HG02763 (cell line): ENCODE measurements around the gene PNMA8B.
"Not testable (repeated sequence)": the region's sequence is repeated elsewhere in the genome, so short reads cannot be mapped to it uniquely, and the experiment has no call there.

Experiments used
- ATAC-seq: cut with Tn5 transposase; IDR thresholded peaks from one replicate; pipeline ENCODE4 v1.9.1; 2021; ENCODE audit warnings: mild to moderate bottlenecking, moderate library complexity; ENCODE audit not compliant: unreplicated experiment

Gene PNMA8B

GRCh38 chr19:46514589-46515289, 19.1 kb upstream of the PNMA8B start:
- no peak for ATAC-seq

DNA sequence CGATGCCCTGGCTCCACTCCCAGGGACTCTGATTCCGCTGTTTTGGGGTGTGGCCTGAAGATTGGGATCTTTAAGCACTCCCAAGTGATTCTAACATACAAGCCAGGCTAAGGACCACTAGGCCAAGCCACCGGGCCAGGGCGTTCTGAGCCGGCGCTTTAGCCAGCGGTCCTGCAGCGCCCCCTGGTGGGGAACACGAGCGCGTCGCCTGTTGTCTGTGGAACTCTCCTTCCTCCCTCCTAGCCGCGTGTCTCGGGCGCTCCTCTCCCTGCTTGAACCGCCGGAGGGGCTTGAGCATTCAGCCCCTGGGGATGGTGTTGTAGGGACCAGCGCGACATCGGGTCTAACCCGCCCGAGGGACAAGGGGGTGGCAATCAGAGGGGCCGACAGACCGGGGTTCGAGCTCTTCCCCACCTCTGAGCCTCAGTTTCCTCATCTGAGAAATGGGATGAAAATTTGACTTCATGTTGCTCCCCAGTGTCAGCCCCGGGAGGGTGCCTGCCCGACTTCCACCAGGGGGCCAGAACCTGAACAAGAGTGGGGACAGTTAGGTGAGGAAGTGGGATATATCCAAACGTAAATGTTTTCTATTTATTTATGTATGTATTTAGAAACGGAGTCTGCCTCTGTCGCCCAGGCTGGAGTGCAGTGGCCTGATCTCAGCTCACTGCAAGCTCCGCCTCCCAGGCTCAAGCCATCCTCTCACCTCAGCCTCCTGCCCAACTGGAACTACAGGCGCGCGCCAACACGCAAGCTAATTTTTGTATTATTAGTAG, 18.0 kb upstream of the PNMA8B start:
- no peak for ATAC-seq

GRCh38 chr19:46511237-46511636, 15.6 kb upstream of the PNMA8B start:
- ATAC-seq: no peak

DNA sequence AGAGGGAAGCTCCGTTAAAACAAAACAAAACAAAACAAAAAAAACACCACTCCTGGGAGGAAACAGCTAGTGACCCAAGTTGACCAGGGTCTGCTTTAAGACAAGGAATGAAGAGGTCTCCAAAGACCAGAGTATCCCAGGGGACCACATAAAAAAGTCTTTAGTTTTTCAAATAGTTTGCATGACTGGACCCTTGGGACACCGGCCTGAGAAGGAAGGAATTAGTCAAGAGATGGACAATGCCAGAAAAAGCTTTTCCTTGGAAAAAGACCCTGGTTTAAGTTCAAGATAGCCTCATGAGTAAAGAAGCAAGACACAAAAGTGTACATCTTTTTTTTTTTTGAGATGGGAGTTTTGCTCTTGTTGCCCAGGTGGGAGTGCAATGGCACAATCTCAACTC, 12.5 kb upstream of the PNMA8B start:
- no peak for ATAC-seq

DNA sequence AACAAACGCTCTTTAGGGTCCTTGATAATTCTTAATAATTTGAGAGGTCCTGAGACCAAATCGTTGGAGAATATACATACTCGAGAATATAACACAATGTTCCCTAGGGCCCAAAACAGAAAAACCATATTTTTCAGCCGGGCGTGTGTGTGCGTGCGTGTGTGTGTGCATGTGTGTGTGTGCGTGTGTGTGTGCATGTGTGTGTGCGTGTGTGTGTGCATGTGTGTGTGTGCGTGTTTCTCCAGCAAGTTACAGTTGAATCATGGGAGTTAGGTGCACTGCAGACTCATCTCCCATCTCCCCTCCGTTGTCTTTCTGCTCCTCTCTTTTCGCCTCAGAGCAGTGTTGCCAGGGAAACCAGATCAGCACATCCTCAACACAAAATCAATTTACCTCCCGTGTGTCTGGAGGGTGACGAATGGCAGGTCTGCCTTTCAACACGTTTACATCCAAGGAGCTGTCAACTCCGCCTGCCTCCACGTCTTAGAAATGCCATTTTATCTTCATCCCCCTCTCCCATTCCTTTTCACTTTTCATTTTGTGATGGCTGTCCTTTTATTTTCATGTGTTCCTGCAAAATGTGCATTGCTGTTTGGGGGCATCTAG, 8.3 kb upstream of the PNMA8B start:
- ATAC-seq: no peak

DNA sequence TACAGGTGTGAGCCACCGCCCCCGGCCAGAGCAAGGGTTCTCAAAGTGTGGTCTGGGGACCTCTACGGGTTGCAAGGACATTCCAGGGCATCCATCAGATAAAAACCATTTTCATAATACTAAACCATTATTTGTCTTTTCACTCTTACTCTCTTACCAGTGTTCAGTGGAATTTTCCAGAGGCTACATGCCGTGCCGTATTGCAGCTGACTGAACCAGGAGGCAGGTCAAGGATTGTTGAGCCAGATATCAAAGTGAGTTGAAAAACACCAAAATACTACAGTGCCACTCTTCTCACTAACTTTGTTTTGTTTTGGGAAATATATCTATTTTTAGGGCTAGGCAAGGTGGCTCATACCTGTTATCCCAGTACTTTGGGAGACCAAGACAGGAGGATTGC, 7.2 kb upstream of the PNMA8B start:
- no peak for ATAC-seq

GRCh38 chr19:46499692-46500091, 4.0 kb upstream of the PNMA8B start:
- ATAC-seq: no peak

DNA sequence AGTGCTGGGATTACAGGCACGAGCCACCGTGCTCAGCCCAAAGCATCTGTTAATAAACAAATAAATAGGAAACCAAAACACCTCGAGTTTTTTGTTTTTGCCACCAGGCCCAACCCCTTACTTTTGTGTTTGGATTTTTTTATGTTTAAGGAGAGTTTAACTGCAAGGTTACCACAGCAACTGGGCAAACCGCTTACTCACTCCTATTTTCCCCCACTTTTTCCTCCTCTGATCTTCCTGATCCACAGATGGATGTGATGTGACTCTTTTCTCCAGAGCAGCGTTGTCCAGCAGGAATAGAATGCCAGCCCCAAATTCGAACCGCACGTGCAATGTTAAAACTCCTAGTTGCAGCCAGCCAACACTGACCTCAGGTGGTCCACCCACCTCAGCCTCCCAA, 2.1 kb upstream of the PNMA8B start:
- no peak for ATAC-seq

DNA sequence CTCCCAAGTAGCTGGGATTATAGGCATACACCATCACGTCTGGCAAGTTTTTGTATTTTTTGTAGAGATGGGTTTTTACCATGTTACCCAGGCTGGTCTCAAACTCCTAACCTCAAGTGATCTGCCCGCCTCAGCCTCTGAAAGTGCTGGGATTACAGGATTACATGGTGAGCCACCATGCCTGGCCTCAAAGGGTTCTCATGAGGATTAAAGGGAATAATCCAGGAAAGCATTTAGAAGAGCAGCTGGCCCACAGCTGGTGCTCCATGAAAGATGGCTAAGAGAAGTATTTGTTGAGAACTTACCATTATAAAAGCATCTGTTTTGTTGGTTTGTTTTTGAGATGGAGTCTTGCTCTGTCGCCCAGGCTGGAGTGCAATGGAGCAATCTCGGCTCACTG, 1.2 kb upstream of the PNMA8B start:
- not testable (repeated sequence) for ATAC-seq

DNA sequence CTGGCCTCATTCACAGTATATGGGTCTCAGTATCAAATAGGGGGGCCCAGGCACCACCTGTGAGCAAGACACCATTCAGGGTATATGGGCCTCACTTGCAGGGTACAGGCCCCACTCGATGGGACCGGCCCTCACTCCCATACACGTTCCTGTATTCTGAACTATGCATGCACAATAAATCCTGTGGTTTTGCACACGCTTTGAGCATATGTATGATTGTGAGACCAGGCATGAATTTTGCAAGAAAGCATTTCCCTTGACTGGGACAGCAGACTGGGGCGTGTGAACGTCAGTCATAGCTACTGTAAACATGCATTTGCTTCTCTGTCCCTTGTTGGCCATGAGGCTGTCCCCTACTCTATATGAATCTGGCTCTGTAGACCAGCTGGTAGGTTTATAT, 637 bp upstream of the PNMA8B start:
- ATAC-seq: no peak

DNA sequence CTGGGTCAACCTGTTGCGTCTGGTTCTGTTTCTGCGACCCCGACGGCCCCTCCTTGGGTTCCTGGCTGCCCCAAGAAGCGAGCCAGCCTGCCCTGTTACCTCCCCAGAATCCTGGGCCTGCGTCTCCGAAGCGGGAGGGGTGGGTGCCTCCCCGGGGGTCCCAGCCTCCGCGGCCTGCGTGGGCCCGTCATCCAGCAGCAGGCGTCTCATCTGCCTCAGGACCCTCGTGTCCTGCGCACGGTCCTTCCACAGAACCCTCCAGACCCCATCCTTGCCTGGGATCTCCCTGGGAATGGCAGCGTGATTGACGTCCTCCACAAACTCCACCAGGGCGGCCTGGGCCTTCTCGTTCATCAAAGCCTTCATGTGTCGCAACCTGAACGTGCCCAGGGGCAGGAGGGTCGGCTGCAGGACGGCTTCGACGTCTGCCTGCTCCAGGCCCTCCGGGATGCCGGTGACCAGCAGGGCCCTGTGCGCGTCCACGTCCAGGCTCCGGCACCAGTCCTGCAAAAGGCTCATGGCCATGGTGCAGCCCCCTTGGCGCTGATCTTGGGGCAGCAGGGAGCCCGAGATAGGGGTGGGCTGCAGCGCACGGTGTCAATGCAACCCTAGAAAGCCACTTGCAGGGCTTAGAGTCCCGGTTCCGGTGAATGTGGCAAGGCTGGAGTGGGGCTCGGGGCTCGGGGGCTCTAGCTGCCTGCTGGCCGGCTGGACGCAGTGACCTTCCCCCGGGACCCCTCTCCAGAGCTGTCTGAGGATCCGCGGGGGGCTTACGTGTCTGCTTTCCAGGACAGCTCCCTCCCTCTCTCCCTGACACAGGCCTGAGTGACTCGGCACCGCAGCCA, 504 bp downstream of the PNMA8B start:
- no peak for ATAC-seq

DNA sequence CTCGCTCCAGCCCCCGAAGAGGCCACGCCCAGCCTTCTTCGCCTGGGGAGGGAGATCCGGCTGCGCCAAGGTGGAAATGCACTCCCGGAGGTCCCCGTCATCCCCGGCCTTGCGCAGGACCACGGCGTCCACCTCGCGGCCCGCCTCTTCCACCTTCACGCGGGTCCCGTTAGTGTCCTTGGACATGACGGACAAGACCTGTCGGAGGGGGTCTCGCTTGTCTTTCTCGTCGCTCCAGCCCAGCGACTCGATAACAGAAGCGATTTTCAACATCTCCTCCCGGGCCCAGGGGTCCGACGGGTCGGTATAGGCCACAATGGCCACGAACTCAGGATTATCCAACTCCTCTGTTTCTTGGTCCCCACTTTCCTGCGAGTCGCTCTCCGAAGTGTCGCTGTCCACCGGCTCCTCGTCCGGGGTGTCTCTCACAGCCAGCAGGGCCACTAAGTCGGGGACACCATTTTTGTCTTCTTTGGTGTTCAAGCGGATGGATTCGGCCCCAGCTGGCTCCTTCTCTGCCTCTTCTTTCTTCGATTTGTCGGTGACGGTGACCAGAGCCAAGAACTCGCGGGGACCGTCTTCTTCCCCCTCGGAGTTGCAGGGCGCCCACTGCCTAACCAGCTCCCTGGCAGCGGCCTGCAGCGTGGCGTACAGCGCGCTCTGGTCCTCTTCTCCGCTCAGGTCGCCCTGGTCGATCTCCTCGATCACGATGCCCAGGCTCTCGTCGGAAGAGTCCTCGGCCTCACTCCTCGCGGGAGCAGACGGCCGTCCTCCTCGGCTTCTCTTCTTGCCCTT, 1.3 kb downstream of the PNMA8B start:
- ATAC-seq: no peak

DNA sequence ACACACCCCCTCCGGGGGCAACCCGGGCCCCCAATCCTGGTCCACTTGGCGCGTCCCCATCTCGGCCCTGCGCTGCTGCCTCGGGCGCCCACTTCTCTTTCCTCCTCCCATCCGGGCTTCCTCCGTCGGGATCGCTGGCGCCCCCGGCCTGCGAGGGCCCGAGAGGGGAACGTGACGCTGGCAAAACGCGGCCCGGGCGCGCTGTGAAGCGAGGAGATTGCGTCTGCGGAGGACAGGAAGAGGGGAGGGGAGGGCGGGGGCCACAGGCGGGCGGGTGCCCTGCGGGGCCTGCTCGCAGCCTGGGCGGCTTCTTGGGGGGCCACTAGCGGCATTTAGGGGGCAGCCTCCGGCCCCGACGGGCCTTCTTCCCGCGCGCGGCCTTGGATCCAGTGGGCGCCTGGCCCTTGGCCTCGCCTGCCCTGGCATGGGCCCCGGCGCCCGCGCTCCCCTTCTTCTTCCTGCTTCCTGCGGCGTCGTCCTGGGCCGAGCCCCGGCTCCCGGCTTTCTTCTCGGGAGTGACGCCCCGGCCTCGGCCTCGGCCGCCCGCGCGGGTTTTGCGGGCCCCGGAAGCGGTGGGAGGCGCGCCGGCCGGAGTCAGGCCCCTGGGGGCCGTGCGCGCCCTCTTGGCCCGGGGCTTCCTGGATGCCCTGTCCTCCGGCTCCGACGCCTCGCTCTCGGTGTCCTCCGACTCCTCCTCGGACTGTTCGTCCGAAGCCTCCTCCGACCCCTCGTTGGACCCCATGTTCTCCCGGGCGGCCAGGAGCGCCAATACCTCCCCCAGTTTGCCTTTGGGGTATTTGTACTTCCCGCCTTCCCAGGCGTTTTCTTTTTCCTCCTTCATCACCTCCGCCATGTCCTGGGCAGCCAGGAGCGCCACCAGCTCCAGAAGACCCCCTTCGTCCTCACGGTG, 2.2 kb downstream of the PNMA8B start:
- no peak for ATAC-seq

- ATAC-seq: no peak
Observed at GRCh38 chr19:46492841-46493235, 2.8 kb downstream of the PNMA8B start.

GRCh38 chr19:46491975-46492682, 3.5 kb downstream of the PNMA8B start:
- no peak for ATAC-seq

DNA sequence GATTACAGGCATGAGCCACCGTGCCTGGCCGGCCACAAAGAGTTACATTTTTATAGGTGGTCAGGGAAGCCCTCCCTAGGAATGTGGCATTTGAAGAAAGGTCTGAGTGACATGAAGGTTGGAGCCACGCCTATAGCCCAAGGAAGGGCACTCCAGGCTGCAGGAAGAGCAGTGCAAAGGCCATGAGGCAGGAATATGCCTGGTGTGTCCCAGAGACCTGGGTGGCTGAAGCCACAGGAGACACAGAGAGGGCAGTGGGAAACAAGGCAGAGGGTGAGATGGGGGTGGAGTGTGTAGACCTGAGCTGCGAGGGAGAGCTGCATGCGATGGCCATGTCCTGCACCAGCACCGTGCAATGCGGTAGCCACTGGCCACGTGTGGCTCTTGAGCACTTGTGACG, 4.9 kb downstream of the PNMA8B start:
- ATAC-seq: no peak

- no peak for ATAC-seq
Observed at GRCh38 chr19:46489445-46490272, 6.0 kb downstream of the PNMA8B start.

DNA sequence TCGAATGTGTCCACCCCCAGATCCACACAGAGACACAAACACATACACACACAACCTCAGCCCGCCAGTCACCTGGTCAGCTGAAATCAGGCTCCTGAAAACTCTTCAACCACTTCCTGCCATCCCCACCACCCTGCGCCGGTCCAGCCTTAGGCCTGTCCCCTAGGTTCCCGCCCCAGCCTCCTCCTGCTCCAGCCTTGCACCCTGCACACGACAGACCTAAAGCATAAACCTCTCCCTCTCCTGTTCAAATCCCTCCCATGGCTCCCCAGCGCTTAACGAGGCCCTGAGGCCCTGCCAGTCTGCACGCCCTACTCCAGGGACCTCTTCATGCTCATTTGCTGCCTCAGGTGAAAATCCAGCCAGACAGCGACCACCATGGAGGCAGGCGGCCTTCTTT, 7.1 kb downstream of the PNMA8B start:
- no peak for ATAC-seq
